Measurements from ENCODE around the gene ABCB4. TPM values are rescaled to one million over a fixed set of nuclear protein-coding genes. Genes with fewer than 3 reads are reported as not detected.

The ABCB4 gene
- total RNA-seq, 2 donors from 2014 or later, result not detected

- no peak overlapping the region for H3K27ac Mint-ChIP-seq
- ATAC-seq (replicated peaks), result no peak
Observed at GRCh38 chr7:87424075-87424474, 51.4 kb downstream of the ABCB4 start.

GRCh38 chr7:87420173-87420572 lies 55.3 kb downstream of the ABCB4 start:
- Mint-ChIP-seq H3K9me3 (no peaks in the 10 kb centered on the region), H3K27ac (no peak overlapping the region), H3K27me3 (peaks cover 4% of the 10 kb centered on the region), H3K36me3 (ENCODE audit: low read depth) (no peaks in the 10 kb centered on the region), H3K4me1 (no peaks in the 10 kb centered on the region), H3K4me3 (no peak overlapping the region)
- no peak for ATAC-seq (replicated peaks)

More at GRCh38 chr7:87424075-87424474, 51.4 kb downstream of the ABCB4 start:
- Mint-ChIP-seq H3K9me3 (no peaks in the 10 kb centered on the region), H3K27me3 (peaks cover 14% of the 10 kb centered on the region), H3K36me3 (ENCODE audit: low read depth) (no peaks in the 10 kb centered on the region), H3K4me1 (no peaks in the 10 kb centered on the region), H3K4me3 (no peak overlapping the region)

- Mint-ChIP-seq H3K4me1 (no peaks in the 10 kb centered on the region), H3K27ac (no peak overlapping the region), H3K27me3 (no peaks in the 10 kb centered on the region), H3K9me3 (no peaks in the 10 kb centered on the region), H3K4me3 (no peak overlapping the region), H3K36me3 (ENCODE audit: low read depth) (no peaks in the 10 kb centered on the region)
- ATAC-seq (replicated peaks), result peak; percentile 57
Observed at GRCh38 chr7:87416682-87417587, 58.5 kb downstream of the ABCB4 start.

- Mint-ChIP-seq H3K9me3 (no peaks in the 10 kb centered on the region), H3K36me3 (ENCODE audit: low read depth) (no peaks in the 10 kb centered on the region), H3K27me3 (no peaks in the 10 kb centered on the region), H3K27ac (no peak overlapping the region), H3K4me3 (no peak overlapping the region), H3K4me1 (no peaks in the 10 kb centered on the region)
- ATAC-seq (replicated peaks), result no peak
Observed at GRCh38 chr7:87414794-87415188, 60.7 kb downstream of the ABCB4 start.

GRCh38 chr7:87413951-87414793 lies 61.3 kb downstream of the ABCB4 start:
- ATAC-seq (replicated peaks), result peak; percentile 26
- H3K9me3 Mint-ChIP-seq, result no peaks in the 10 kb centered on the region

GRCh38 chr7:87413029-87413428 lies 62.5 kb downstream of the ABCB4 start:
- Mint-ChIP-seq H3K9me3 (no peaks in the 10 kb centered on the region), H3K4me1 (no peaks in the 10 kb centered on the region), H3K27ac (no peak overlapping the region), H3K4me3 (no peak overlapping the region), H3K36me3 (ENCODE audit: low read depth) (no peaks in the 10 kb centered on the region), H3K27me3 (no peaks in the 10 kb centered on the region)
- no peak for ATAC-seq (replicated peaks)

More at GRCh38 chr7:87413951-87414793, 61.3 kb downstream of the ABCB4 start:
- H3K4me1 Mint-ChIP-seq, result no peaks in the 10 kb centered on the region
- H3K4me3 Mint-ChIP-seq, result no peak overlapping the region
- H3K36me3 Mint-ChIP-seq (ENCODE audit: low read depth), result no peaks in the 10 kb centered on the region
- no peak overlapping the region for H3K27ac Mint-ChIP-seq
- no peaks in the 10 kb centered on the region for H3K27me3 Mint-ChIP-seq

- ATAC-seq (replicated peaks), result no peak
- H3K9me3 Mint-ChIP-seq, result no peaks in the 10 kb centered on the region
- H3K27ac Mint-ChIP-seq, result no peak overlapping the region
- H3K4me1 Mint-ChIP-seq, result no peaks in the 10 kb centered on the region
- H3K4me3 Mint-ChIP-seq, result no peak overlapping the region
- no peaks in the 10 kb centered on the region for H3K27me3 Mint-ChIP-seq
- H3K36me3 Mint-ChIP-seq (ENCODE audit: low read depth), result no peaks in the 10 kb centered on the region
Observed at GRCh38 chr7:87411186-87411585, 64.3 kb downstream of the ABCB4 start.

GRCh38 chr7:87404674-87405073 lies 70.8 kb downstream of the ABCB4 start:
- H3K9me3 Mint-ChIP-seq, result no peaks in the 10 kb centered on the region
- H3K4me1 Mint-ChIP-seq, result no peaks in the 10 kb centered on the region
- no peaks in the 10 kb centered on the region for H3K36me3 Mint-ChIP-seq (ENCODE audit: low read depth)

GRCh38 chr7:87398446-87398845 lies 77.0 kb downstream of the ABCB4 start:
- no peak overlapping the region for H3K4me3 Mint-ChIP-seq
- ATAC-seq (replicated peaks), result no peak
- peaks cover 27% of the 10 kb centered on the region for H3K36me3 Mint-ChIP-seq (ENCODE audit: low read depth)
- H3K27me3 Mint-ChIP-seq, result no peaks in the 10 kb centered on the region
- no peaks in the 10 kb centered on the region for H3K4me1 Mint-ChIP-seq
- no peaks in the 10 kb centered on the region for H3K9me3 Mint-ChIP-seq
- H3K27ac Mint-ChIP-seq, result no peak overlapping the region

More at GRCh38 chr7:87404674-87405073, 70.8 kb downstream of the ABCB4 start:
- Mint-ChIP-seq H3K4me3 (no peak overlapping the region), H3K27ac (no peak overlapping the region), H3K27me3 (no peaks in the 10 kb centered on the region)
- ATAC-seq (replicated peaks), result no peak

GRCh38 chr7:87395442-87396020 lies 79.9 kb downstream of the ABCB4 start:
- no peaks in the 10 kb centered on the region for H3K4me1 Mint-ChIP-seq
- H3K27me3 Mint-ChIP-seq, result no peaks in the 10 kb centered on the region
- H3K9me3 Mint-ChIP-seq, result no peaks in the 10 kb centered on the region
- no peak overlapping the region for H3K27ac Mint-ChIP-seq
- peaks cover 46% of the 10 kb centered on the region for H3K36me3 Mint-ChIP-seq (ENCODE audit: low read depth)
- no peak for ATAC-seq (replicated peaks)
- H3K4me3 Mint-ChIP-seq, result no peak overlapping the region

- H3K36me3 Mint-ChIP-seq (ENCODE audit: low read depth), result peaks cover 65% of the 10 kb centered on the region
- H3K4me3 Mint-ChIP-seq, result no peak overlapping the region
- no peak for ATAC-seq (replicated peaks)
- peaks cover 3% of the 10 kb centered on the region for H3K9me3 Mint-ChIP-seq
- no peaks in the 10 kb centered on the region for H3K27me3 Mint-ChIP-seq
- H3K27ac Mint-ChIP-seq, result no peak overlapping the region
- H3K4me1 Mint-ChIP-seq, result no peaks in the 10 kb centered on the region
Observed at GRCh38 chr7:87391020-87391701, 84.3 kb downstream of the ABCB4 start.

GRCh38 chr7:87380905-87381304 lies 94.6 kb downstream of the ABCB4 start:
- no peak overlapping the region for H3K4me3 Mint-ChIP-seq
- H3K27me3 Mint-ChIP-seq, result no peaks in the 10 kb centered on the region
- peaks cover 60% of the 10 kb centered on the region for H3K36me3 Mint-ChIP-seq (ENCODE audit: low read depth)
- ATAC-seq (replicated peaks), result no peak
- H3K27ac Mint-ChIP-seq, result no peak overlapping the region
- no peaks in the 10 kb centered on the region for H3K9me3 Mint-ChIP-seq
- no peaks in the 10 kb centered on the region for H3K4me1 Mint-ChIP-seq

GRCh38 chr7:87375662-87376435 lies 99.6 kb downstream of the ABCB4 start:
- Mint-ChIP-seq H3K27ac (no peak overlapping the region), H3K4me3 (no peak overlapping the region), H3K4me1 (no peaks in the 10 kb centered on the region), H3K36me3 (ENCODE audit: low read depth) (peaks cover 25% of the 10 kb centered on the region), H3K9me3 (no peaks in the 10 kb centered on the region), H3K27me3 (no peaks in the 10 kb centered on the region)
- ATAC-seq (replicated peaks), result no peak
